ENCODE results near the gene OSBPL1A. TPM values are rescaled to one million over a fixed set of nuclear protein-coding genes. Genes with fewer than 3 reads are reported as not detected.

Gene OSBPL1A
- total RNA-seq, 1 donor from 2014 or later: 29.7 TPM

- H3K4me3 Mint-ChIP-seq (ENCODE audit: unreplicated experiment): no peak overlapping the region
- no peak for DNase-seq (ENCODE audit: extremely low spot score, unreplicated experiment)
- H3K27ac Mint-ChIP-seq (ENCODE audit: unreplicated experiment): no peak overlapping the region
Measured at GRCh38 chr18:24170360-24170759, 227.3 kb downstream of the OSBPL1A start.

GRCh38 chr18:24168496-24168895 is 229.1 kb downstream of the OSBPL1A start:
- Mint-ChIP-seq H3K27me3 (ENCODE audit: unreplicated experiment) (no peaks in the 10 kb centered on the region), H3K36me3 (ENCODE audit: unreplicated experiment) (peaks cover 31% of the 10 kb centered on the region), H3K4me3 (ENCODE audit: unreplicated experiment) (no peak overlapping the region), H3K27ac (ENCODE audit: unreplicated experiment) (no peak overlapping the region), H3K9me3 (ENCODE audit: unreplicated experiment) (no peaks in the 10 kb centered on the region), H3K4me1 (ENCODE audit: unreplicated experiment) (no peaks in the 10 kb centered on the region)
- TF ChIP-seq CTCF (IDR thresholded peaks at IDR 0.05): no peak
- DNase-seq (ENCODE audit: extremely low spot score, unreplicated experiment): no peak

More at GRCh38 chr18:24170360-24170759, 227.3 kb downstream of the OSBPL1A start:
- no peaks in the 10 kb centered on the region for H3K9me3 Mint-ChIP-seq (ENCODE audit: unreplicated experiment)
- no peaks in the 10 kb centered on the region for H3K4me1 Mint-ChIP-seq (ENCODE audit: unreplicated experiment)
- TF ChIP-seq CTCF (IDR thresholded peaks at IDR 0.05): no peak
- no peaks in the 10 kb centered on the region for H3K27me3 Mint-ChIP-seq (ENCODE audit: unreplicated experiment)
- H3K36me3 Mint-ChIP-seq (ENCODE audit: unreplicated experiment): peaks cover 27% of the 10 kb centered on the region

- no peak overlapping the region for H3K27ac Mint-ChIP-seq (ENCODE audit: unreplicated experiment)
- no peaks in the 10 kb centered on the region for H3K4me1 Mint-ChIP-seq (ENCODE audit: unreplicated experiment)
- no peak for DNase-seq (ENCODE audit: extremely low spot score, unreplicated experiment)
- no peak for TF ChIP-seq CTCF (IDR thresholded peaks at IDR 0.05)
- no peaks in the 10 kb centered on the region for H3K27me3 Mint-ChIP-seq (ENCODE audit: unreplicated experiment)
- no peak overlapping the region for H3K4me3 Mint-ChIP-seq (ENCODE audit: unreplicated experiment)
- H3K9me3 Mint-ChIP-seq (ENCODE audit: unreplicated experiment): no peaks in the 10 kb centered on the region
- H3K36me3 Mint-ChIP-seq (ENCODE audit: unreplicated experiment): peaks cover 20% of the 10 kb centered on the region
Measured at GRCh38 chr18:24161304-24161703, 236.3 kb downstream of the OSBPL1A start.

- H3K9me3 Mint-ChIP-seq (ENCODE audit: unreplicated experiment): no peaks in the 10 kb centered on the region
- no peak overlapping the region for H3K4me3 Mint-ChIP-seq (ENCODE audit: unreplicated experiment)
- H3K36me3 Mint-ChIP-seq (ENCODE audit: unreplicated experiment): peaks cover 16% of the 10 kb centered on the region
- no peak for TF ChIP-seq CTCF (IDR thresholded peaks at IDR 0.05)
- no peak for DNase-seq (ENCODE audit: extremely low spot score, unreplicated experiment)
- no peak overlapping the region for H3K27ac Mint-ChIP-seq (ENCODE audit: unreplicated experiment)
- H3K4me1 Mint-ChIP-seq (ENCODE audit: unreplicated experiment): no peaks in the 10 kb centered on the region
- H3K27me3 Mint-ChIP-seq (ENCODE audit: unreplicated experiment): no peaks in the 10 kb centered on the region
Measured at GRCh38 chr18:24160086-24160485, 237.5 kb downstream of the OSBPL1A start.

GRCh38 chr18:24157855-24158254 is 239.8 kb downstream of the OSBPL1A start:
- TF ChIP-seq CTCF (IDR thresholded peaks at IDR 0.05): no peak
- Mint-ChIP-seq H3K9me3 (ENCODE audit: unreplicated experiment) (no peaks in the 10 kb centered on the region), H3K4me1 (ENCODE audit: unreplicated experiment) (no peaks in the 10 kb centered on the region), H3K27ac (ENCODE audit: unreplicated experiment) (no peak overlapping the region), H3K36me3 (ENCODE audit: unreplicated experiment) (peaks cover 11% of the 10 kb centered on the region), H3K4me3 (ENCODE audit: unreplicated experiment) (no peak overlapping the region), H3K27me3 (ENCODE audit: unreplicated experiment) (no peaks in the 10 kb centered on the region)
- no peak for DNase-seq (ENCODE audit: extremely low spot score, unreplicated experiment)

Measured in osteocyte (in vitro differentiated cells).